ENCODE results near the gene RAB8B.

The RAB8B gene

GRCh38 chr15:63277038-63277892 is 87.9 kb downstream of the RAB8B start, which contains the start of gene APH1B:
Gene APH1B (plus strand): TSS chr15:63277605. CDS start chr15:63277624, 19 bp downstream.
- peak; percentile 84 to 89 for DNase-seq

DNA sequence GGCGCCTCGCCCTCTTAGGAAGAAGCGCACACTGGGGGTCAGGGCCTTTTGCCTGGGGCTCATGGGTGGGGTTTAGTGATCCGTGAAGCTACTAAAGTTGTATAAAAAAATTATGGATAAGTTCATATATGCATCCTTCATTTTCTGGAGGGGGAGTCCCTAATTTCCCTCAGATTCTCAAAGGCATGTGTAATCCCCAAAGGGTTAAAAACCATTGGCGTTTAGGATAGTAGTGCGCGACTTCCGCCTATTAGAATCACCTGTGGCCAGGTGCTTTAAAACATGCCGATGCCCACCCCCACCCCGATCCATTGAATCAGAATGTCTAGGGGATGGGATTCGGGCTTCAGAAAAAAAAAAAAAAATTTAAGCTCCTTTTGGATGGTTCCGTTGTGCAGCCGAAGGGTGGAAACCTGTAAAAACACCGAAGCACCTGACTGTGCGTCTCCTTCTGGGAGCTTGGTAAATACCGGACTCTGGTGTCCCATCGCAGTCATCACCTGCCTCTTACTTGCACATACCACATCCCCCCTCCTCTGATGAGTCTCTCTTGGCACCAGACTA is 88.6 kb downstream of the RAB8B start:
- no peak for DNase-seq

DNA sequence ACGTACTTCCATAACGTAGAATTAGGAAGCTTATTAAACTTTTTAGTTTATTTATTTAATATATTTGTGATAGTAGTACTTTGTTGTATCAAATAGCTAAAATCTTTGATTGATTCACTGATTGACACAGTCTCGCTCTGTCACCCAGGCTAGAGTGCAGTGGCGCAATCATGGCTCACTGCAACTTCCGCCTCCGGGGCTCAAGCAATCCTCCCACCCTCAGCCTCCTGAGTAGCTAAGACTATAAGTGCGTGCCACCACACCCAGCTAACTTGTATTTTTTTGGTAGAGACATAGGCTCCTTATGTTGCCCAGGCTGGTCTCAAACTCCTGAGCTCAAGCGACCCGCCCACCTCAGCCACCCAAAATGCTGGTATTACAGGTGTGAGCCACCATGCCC is 93.7 kb downstream of the RAB8B start:
- peak in 1 of 2 donors; percentile 57 for DNase-seq

- DNase-seq: no peak
Measured at GRCh38 chr15:63284335-63284734, 94.9 kb downstream of the RAB8B start.

DNA sequence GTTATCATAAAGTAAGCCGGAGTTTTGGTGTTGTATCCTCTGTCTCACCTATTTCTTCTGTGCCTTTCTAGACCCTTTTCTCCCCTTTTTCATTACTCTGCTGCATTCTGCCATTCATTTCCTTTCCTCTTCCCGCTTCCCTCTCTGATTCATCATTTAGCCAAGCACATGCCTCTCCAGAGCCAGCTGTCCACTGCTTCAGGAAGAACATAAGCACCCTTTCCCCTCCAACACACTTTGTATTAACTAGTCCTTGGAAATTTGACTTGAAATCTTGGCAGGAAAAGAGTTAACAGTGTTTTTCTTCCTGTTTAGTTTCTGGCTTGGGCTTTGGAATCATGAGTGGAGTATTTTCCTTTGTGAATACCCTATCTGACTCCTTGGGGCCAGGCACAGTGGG is 97.7 kb downstream of the RAB8B start:
- DNase-seq: no peak

DNA sequence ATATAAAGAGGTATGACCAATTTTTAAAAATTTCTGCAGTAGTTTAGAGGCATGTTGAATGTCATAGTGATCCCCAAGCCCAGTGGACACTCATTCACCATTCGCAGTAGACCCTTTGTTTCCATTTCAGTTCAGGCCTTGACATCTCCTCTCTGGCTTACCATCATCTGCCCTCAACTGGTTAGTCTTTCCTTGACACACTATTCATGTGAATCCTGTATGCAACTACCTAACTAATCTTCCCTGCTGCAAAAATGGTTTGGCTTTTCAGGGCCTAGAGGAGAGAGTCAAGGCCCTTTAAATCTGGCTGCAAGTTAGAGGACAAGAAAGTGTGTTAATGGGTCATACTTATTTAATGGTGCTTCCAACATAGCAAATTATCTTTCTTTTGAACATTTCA is 98.9 kb downstream of the RAB8B start:
- no peak for DNase-seq

DNA sequence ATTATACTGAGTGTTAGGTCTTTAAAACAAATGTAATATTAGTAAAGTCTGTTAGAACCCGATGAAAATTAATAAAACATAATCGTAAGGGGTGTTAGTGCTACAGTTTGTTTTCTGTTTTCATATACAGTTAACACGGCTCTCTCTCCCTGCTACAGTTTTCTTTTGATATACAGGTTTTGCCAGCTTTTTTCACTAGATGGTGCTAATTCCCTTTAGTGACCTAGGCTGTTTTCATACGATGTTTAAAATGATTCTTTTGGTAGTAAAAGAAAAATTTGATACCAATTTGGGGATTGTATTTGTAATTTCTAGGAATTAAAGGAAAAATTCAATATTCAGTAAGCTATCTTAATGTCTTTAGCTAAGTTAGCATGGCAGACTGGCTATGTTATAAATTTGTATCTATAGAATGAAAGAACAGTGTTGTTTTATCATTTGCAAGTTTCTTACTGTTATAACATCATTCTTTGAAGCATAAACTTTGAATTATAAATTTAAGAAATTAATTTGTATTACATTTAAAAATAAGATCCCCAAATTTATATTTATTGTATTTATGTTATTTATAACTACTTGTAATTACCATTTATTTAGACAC is 99.5 kb downstream of the RAB8B start:
- peak in 1 of 2 donors; percentile 66 for DNase-seq

DNA sequence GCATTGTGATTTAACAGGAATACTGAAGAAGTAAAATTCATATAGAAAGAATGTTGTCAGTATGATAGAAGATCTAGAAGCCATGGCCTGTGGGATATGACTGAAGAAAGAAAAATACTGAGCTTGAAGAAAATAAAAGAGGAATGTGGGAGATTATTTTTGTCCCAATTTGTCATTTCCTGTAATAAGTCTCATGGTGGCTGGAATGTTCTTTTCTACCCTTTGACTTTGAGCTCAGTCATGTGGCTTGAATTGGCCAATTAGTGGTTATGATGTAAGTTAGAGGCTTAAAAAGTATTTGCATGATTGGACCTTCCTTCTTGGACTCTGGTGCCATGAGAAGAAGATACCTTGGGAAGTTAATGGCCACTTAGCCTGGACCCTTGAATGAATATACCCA is 102.1 kb downstream of the RAB8B start:
- DNase-seq: no peak

GRCh38 chr15:63292241-63292640 is 102.8 kb downstream of the RAB8B start:
- DNase-seq: no peak

DNA sequence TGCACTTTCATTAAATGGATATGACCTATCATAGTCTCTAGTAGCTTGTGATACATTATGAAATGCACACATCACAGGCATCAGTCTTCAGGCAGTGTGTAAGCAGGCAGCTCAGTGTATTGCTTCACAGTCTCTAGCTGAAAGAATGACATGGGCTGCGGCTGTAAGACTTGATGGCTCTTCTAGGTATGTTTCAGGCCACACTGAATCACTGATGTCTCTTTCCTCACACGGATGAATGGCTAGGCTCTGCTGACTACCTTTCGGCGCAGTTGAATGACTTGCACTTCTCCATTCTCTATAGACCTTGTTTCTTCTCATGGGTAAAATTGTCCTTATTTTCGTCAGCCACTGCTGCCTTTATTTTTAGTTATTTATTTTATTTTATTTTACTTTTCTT is 103.4 kb downstream of the RAB8B start:
- no peak for DNase-seq

- DNase-seq: no peak
Measured at GRCh38 chr15:63294359-63294758, 105.0 kb downstream of the RAB8B start.

- DNase-seq: no peak
Measured at GRCh38 chr15:63295341-63295740, 105.9 kb downstream of the RAB8B start.

DNA sequence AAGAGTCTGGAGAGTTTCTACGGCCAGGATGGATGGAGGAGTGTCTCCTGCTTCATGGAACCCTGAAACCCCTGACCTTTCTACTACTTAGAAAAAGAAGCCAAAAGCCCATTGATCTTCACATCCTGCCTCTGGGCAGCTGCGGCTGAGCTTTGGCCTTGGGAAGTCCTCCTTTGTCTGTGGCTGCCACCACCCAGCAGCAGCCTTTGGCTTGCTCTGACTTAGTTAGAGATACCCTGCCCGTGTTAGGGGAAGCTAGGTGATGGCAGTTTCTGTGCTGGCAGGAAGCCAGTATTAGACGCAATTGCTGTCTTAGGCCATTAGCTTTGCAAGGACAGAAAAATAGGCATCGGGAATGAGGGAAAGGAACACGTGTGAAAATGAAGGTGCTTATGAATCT is 106.8 kb downstream of the RAB8B start:
- DNase-seq: no peak

DNA sequence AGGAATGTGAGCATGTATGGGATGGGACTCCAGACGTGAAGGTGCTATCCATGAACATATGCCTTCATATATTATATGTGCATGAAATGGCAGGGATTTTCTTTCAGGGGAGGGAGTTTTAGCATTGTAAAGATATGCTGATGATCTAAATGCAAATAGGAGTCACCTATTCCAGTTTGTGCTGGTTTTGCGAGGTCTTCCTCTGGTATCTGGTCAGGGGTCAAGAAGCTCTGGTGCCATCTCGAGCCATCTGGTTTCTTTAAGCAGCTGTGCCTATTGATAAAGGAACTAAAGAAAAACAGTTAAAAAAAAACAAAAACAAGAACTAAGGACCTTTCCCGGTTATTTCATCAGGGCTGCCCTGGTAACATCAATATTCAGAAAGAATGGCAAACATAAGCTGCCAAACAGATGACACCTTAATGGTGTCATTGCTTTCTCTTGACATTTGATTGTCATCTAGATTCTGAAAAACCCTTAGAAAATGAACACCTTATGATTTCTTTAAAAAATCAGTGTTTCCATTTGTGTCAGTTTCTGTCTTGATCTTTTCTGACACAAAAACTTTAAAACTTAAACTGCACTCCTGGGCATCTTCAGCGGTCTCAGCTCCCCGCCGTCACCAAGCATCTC is 110.7 kb downstream of the RAB8B start:
- no peak for DNase-seq

DNA sequence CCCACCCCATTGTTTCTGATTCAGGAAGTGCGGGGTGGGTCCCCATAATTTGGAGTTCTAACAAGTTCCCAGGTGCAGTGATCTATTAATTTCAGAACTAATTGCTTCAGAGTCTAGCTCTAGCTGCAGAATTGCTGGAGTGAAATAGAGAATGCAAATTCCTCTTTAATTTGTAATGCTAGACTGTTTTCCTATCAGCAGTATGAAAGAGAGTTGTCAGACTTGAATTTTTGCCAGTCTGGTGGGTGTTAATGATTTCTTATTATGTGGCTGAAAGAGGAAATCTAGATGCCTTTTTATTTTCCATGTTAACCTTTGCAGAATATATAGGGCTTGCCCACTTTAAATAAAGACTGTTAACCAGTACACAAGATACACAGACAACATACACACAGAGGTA is 111.7 kb downstream of the RAB8B start:
- no peak for DNase-seq

GRCh38 chr15:63305260-63305659 is 115.9 kb downstream of the RAB8B start:
- no peak for DNase-seq

DNA sequence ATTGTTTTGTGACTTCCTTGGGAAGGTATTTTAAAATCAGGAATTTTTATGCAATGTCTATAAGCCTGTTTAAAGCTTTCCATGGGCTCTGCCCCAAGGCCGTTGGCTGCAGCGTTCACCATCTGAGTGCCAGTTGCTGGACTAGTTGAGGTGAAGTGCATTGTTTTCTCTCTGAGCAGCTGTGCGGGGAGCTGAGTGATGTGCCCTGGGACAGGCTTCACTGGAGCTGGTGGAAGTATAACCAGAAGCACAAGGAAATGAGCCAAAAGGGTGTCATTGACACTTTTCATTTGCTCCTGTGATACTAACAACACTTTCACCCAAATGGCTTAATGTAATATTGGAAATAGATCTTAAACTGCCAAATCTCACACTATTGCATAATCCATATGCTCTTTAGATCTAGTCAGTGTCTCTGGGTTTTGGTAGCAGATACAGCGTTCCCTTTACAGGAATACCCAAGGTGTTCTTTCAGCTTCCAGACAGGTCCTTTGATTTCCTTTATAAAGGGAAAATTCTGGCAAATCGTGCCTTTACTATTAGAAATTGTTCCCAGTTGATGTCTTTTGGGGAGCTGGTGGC is 117.2 kb downstream of the RAB8B start:
- DNase-seq: no peak

- no peak for DNase-seq
Measured at GRCh38 chr15:63308491-63308890, 119.1 kb downstream of the RAB8B start.

- no peak for DNase-seq
Measured at GRCh38 chr15:63308947-63309346, 119.5 kb downstream of the RAB8B start.

DNA sequence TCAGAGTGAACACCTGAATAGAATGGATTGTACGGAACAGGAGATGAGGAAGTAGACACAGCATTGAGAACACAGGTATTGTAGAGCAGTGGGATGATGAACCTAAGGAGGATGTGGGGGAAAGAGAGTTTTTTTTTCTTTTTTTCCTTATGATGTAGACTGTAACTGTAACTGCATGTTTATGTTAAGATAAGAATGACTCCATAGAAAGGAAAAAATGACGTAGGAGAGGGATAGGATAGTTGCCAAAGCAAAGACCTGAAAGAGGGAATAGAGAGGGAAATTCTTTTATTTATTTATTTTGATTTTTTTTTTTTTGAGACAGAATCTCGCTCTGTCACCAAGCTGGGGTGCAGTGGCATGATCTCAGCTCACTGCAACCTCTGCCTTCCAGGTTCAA is 121.2 kb downstream of the RAB8B start:
- DNase-seq: no peak

DNA sequence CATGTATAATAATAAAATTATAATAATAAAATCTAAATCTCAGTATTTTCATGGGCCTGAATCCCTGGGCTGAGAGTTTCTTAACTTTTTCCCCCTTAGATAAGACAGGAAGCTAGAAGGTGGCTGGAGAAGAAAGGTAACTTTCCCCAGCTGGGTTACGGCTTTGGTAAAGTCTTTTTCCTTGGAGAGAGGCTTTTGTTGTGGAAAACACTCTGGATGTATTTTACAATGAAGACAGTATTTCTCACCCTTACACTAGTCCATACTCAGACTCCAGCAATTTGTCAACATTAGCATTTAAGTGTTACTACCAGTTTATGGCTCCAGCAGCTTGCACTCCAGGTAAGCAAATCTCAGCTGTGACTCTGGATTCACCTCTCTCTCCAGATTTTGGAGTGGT is 122.9 kb downstream of the RAB8B start:
- DNase-seq: no peak

DNA sequence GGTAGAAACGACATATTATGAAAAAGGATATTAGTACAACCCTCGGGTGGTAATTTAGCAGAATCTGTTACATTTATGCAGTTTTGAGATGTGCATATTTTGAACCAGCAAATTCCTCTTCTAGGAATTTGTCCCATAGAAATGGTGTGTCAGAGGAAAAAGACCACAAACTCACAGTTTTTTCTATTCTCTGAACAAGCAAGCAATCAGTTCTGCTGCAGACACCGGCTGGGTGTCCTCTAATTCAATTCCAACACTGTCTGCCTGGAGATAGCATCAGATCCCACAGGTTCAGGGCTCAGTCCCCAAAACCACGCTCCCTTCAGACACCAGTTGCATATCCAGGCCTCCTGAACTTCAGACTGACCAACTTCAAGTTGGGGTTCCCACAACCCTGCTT is 124.4 kb downstream of the RAB8B start:
- no peak for DNase-seq

GRCh38 chr15:63314409-63314808 is 125.0 kb downstream of the RAB8B start:
- no peak for DNase-seq
